Transverse colon (tissue), 3 donors: ENCODE measurements around the gene PHLDA2.

Source experiments
- POLR2A ChIP-seq: fragments of 450-650 bp; IDR thresholded peaks from one replicate; pipeline ENCODE4 v1.6.1; 2016; ENCODE audit warnings: antibody characterized with exemption, mild to moderate bottlenecking, moderate library complexity
- TF ChIP-seq, protein P1 (sequence below), 5 experiments: fragments of 200-600 bp in 3 of 5; fragments of 450-650 bp in 2 of 5; sonication (generic) in 3 of 5; IDR thresholded peaks; 1 replicate in 2 of 5; 2 replicates in 3 of 5; pipeline ENCODE4 v1.5.1; 2016 to 2017; ENCODE audit warnings: antibody characterized with exemption in 5 of 5, inconsistent platforms in 3 of 5, mild to moderate bottlenecking in 2 of 5, moderate library complexity in 1 of 5

- TF ChIP-seq, protein P1, sequence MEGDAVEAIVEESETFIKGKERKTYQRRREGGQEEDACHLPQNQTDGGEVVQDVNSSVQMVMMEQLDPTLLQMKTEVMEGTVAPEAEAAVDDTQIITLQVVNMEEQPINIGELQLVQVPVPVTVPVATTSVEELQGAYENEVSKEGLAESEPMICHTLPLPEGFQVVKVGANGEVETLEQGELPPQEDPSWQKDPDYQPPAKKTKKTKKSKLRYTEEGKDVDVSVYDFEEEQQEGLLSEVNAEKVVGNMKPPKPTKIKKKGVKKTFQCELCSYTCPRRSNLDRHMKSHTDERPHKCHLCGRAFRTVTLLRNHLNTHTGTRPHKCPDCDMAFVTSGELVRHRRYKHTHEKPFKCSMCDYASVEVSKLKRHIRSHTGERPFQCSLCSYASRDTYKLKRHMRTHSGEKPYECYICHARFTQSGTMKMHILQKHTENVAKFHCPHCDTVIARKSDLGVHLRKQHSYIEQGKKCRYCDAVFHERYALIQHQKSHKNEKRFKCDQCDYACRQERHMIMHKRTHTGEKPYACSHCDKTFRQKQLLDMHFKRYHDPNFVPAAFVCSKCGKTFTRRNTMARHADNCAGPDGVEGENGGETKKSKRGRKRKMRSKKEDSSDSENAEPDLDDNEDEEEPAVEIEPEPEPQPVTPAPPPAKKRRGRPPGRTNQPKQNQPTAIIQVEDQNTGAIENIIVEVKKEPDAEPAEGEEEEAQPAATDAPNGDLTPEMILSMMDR (IDR thresholded peaks at IDR 0.05), result peak in 2 of 5 experiments; percentile 21 to 40
- peak; percentile 46 for TF ChIP-seq POLR2A
Observed at GRCh38 chr11:2902784-2903671, 26.2 kb downstream of the PHLDA2 start.
